MCF 10A (cell line): ENCODE data around the gene TBRG4. TPM values are rescaled to one million over a fixed set of nuclear protein-coding genes. Genes with fewer than 3 reads are reported as not detected.

Experiments used
- BruUV-seq: library from RNA; stranded (reverse); fragments of 400-500 nt; replicated peaks from 2 replicates; lab custom pipeline; 2021; lab: Mats Ljungman, UMichigan
- CTCF ChIA-PET: fragments of 300-600 bp; sonication (Branson Sonifier 250); formaldehyde crosslinking; extraction: SDS; loops from one replicate; lab custom pipeline; 2021; ENCODE audit warnings: antibody characterized with exemption, inconsistent platforms; lab: Yijun Ruan, JAX
- POLR2A ChIA-PET: fragments of 300-600, 350-650 bp; sonication (Branson Sonifier 250); formaldehyde crosslinking; extraction: SDS; loops from one replicate; lab custom pipeline; 2020; ENCODE audit warnings: antibody characterized with exemption, inconsistent platforms; lab: Yijun Ruan, JAX
- DNase-seq: peaks from one replicate; pipeline ENCODE4 v3.0.0-alpha.2; 2018; ENCODE audit not compliant: unreplicated experiment
- H3K27ac Mint-ChIP-seq: one replicate; pipeline ENCODE4 v1.8.0; 2022; ENCODE audit warnings: mild to moderate bottlenecking, low read depth, mixed read lengths; ENCODE audit not compliant: unreplicated experiment
- H3K27me3 Mint-ChIP-seq: one replicate; pipeline ENCODE4 v1.8.0; 2022; ENCODE audit warnings: mixed read lengths; ENCODE audit not compliant: insufficient read depth, unreplicated experiment
- H3K36me3 Mint-ChIP-seq: one replicate; pipeline ENCODE4 v1.8.0; 2022; ENCODE audit warnings: mild to moderate bottlenecking, moderate library complexity, mixed read lengths; ENCODE audit not compliant: insufficient read depth, unreplicated experiment
- H3K4me1 Mint-ChIP-seq: one replicate; pipeline ENCODE4 v1.8.0; 2022; ENCODE audit warnings: mixed read lengths; ENCODE audit not compliant: insufficient read depth, unreplicated experiment
- H3K4me3 Mint-ChIP-seq: one replicate; pipeline ENCODE4 v1.8.0; 2022; ENCODE audit warnings: mild to moderate bottlenecking, moderate library complexity, mixed read lengths; ENCODE audit not compliant: unreplicated experiment
- H3K9me3 Mint-ChIP-seq: one replicate; pipeline ENCODE4 v1.8.0; 2022; ENCODE audit warnings: mixed read lengths; ENCODE audit not compliant: unreplicated experiment
- CTCF ChIP-seq: fragments of 200-600 bp; IDR thresholded peaks from one replicate; pipeline ENCODE4 v1.8.0; 2022; ENCODE audit warnings: antibody characterized with exemption, mild to moderate bottlenecking; ENCODE audit not compliant: unreplicated experiment
- intact Hi-C: fragments of 100-400 bp; cut with micrococcal nuclease; formaldehyde crosslinking; loops from 2 replicates; pipeline ENCODE4 v1.14.1; 2022
- total RNA-seq: library from RNA; stranded (reverse); gene quantifications from 2 replicates; pipeline ENCODE4 v1.2.3, GENCODE V29; 2022

The TBRG4 gene
- total RNA-seq, 1 experiment from 2014 or later: 85.7 TPM

GRCh38 chr7:45085619-45086200 is 25.8 kb downstream of the TBRG4 start:
- Mint-ChIP-seq H3K27ac (no peak overlapping the region), H3K27me3 (no peaks in the 10 kb centered on the region), H3K4me3 (no peak overlapping the region), H3K4me1 (peaks cover 5% of the 10 kb centered on the region), H3K9me3 (no peaks in the 10 kb centered on the region), H3K36me3 (no peaks in the 10 kb centered on the region)
- ChIA-PET POLR2A (no interaction called here), CTCF (interaction anchor here (0.6 kb wide), 1 partner anchor 176 kb away, joined by 3 read pairs; no protein-coding TSS in a partner anchor)
- TF ChIP-seq CTCF: no peak
- intact Hi-C loops: no loop called here
- DNase-seq: no peak
- BruUV-seq: no TSS peak

DNA sequence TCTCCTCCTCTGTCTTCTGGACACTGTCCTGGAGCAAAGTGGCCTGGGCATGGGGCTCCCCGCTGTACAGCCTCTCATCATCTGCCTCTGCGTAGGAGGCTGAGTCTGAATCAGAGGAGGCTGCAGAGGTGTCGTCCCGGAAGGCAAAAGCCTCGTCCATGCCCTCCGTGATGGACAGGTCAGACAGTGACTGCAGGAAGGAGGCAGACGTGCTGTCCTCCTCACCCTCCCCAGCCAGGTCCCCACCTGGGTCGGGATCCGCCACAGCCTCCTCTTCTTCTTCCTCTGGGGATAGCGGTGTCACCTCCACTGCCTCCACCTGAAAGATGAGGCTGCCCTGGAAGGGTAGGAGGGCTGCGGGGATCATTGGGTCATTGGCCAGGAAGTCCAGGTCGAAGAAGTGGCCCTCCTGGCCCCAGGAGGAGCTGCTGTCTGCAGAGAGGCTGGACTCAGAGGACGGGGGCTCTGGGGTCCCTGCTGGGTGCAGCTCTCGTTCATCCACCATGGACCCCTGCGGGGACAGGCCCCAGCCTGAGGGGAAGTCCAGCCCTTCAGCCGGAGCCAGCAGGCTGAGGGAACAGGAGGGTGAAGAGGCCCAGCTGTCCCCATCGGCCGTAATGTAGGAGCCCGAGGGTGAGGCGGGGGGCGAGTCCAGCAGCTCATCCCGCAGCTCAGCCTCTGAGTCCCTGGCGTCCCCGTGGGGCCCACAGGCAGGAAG is 26.4 kb downstream of the TBRG4 start:
- CTCF ChIA-PET: interaction anchor here (0.6 kb wide), 2 partner anchors 36 to 176 kb away, joined by 3 to 4 read pairs; no protein-coding TSS in a partner anchor
- intact Hi-C loops: no loop called here
- Mint-ChIP-seq H3K36me3 (no peaks in the 10 kb centered on the region), H3K4me3 (no peak overlapping the region), H3K4me1 (peaks cover 5% of the 10 kb centered on the region), H3K27me3 (no peaks in the 10 kb centered on the region), H3K9me3 (no peaks in the 10 kb centered on the region), H3K27ac (no peak overlapping the region)
- no peak for TF ChIP-seq CTCF
- POLR2A ChIA-PET: no interaction called here
- BruUV-seq: no TSS peak
- DNase-seq: no peak

DNA sequence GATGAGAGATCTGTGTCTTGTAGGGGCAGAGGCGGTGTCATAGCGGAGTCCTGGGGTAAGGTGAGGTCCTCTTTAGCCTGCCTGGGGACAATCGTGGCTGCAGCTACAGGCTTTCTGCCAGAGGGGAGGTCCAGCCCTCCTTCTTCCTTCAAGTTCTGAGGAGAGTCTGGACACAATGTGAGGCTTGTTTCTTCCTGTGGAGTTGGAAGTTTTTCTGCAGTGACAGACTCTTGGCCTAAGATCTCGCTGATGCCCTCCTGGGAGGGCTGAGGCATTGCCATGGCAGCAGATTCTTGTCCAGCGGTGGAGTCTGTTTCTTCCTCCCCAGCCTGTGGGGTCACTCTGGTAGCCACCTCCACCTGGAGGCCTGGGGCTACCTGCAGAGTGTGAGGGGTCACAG is 27.2 kb downstream of the TBRG4 start:
- no peak for TF ChIP-seq CTCF
- H3K27ac Mint-ChIP-seq: no peak overlapping the region
- no peak for DNase-seq
- peaks cover 5% of the 10 kb centered on the region for H3K4me1 Mint-ChIP-seq
- H3K36me3 Mint-ChIP-seq: no peaks in the 10 kb centered on the region
- H3K27me3 Mint-ChIP-seq: no peaks in the 10 kb centered on the region
- no peaks in the 10 kb centered on the region for H3K9me3 Mint-ChIP-seq
- no TSS peak for BruUV-seq
- no peak overlapping the region for H3K4me3 Mint-ChIP-seq
- ChIA-PET POLR2A (no interaction called here), CTCF (no interaction called here)
- intact Hi-C loops: no loop called here

GRCh38 chr7:45082831-45083331 is 28.6 kb downstream of the TBRG4 start:
- no peak for TF ChIP-seq CTCF
- intact Hi-C loops: no loop called here
- peak; percentile 27 for DNase-seq
- no peaks in the 10 kb centered on the region for H3K27me3 Mint-ChIP-seq
- H3K9me3 Mint-ChIP-seq: no peaks in the 10 kb centered on the region
- H3K27ac Mint-ChIP-seq: no peak overlapping the region
- ChIA-PET CTCF (no interaction called here), POLR2A (no interaction called here)
- no peak overlapping the region for H3K4me3 Mint-ChIP-seq
- H3K4me1 Mint-ChIP-seq: peaks cover 5% of the 10 kb centered on the region
- H3K36me3 Mint-ChIP-seq: no peaks in the 10 kb centered on the region
- no TSS peak for BruUV-seq
